ENCODE results near the gene SLC19A1.

Gene SLC19A1

DNA sequence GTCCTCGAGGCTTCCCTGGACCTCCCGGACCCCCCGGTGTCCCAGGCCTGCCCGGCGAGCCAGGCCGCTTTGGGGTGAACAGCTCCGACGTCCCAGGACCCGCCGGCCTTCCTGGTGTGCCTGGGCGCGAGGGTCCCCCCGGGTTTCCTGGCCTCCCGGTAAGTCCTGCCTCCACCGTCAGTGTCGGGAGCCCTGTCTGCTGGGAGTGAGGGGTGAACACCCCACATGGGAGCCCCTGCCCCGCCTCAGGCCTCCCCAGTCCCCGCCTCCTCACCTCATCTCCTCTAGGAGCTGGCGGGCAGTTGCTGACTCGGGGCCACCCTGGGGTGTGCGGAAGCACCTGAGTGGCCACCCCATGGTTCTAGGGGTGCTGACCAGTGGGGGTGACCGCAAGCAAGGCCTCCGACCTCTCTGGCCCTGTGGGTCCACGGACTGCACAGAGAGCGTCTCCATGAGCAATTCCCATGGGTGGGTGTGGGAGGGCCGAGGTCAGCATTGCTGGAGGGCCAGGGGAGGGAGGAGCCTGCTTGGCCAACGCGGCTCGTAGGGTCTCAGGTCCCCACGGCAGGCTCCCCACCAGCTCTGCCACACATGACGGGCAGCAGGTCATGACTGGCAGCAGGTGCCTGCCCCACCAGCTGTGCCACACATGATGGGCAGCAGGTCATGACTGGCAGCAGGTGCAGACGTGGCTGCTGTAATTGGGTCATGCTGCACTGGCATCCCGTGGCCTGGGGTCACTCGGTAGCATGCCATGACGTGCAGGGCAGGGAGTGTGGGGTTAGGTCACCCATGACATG, 61.3 kb downstream of the SLC19A1 start:
- DNase-seq (ENCODE audit: low read depth in 1 of 2, low spot score in 1 of 2), result no peak

DNA sequence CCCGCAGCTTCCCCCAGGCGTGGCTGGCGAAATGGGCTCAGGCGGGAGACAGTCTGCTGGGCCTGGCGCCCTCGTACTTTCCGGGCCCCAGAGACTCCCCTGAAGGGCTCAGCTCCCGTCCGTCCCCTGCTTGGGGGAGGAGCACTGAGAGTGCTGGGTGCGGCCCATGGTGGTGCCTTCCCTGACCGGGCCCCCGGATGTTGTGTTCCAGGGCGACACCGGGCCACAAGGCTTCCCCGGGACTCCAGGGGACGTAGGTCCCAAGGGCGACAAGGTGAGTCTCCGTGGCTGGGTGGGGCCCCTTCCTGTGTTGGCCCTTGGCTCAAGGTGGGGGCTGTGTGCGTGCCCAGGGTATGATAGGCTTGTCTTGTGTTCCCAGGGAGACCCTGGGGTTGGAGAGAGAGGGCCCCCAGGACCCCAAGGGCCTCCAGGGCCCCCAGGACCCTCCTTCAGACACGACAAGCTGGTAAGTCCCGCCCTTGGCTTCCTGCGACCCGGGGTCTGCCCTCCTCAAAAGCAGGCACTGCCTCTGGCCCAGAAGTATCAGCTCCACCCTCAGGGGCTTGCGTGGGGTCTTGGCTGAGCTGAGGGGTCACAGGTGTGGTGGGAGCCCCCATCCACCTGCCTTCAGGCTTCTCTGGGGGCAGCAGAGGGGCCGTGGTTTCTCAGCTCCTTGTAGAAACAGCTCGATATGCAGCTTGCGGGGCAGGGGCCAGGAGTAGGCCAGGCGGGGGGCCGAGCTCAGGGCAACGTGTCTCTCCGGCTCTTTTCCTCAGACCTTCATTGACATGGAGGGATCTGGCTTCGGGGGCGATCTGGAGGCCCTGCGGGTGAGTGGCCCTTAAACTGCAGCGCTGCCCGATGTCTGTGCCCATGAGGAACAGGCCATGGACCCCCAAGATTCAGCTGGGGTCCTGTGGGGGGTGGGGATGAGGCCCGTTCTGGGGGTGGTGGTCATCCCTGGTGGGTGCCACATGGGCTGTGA, 62.3 kb downstream of the SLC19A1 start:
- DNase-seq (ENCODE audit: low read depth in 1 of 2, low spot score in 1 of 2), result no peak

DNA sequence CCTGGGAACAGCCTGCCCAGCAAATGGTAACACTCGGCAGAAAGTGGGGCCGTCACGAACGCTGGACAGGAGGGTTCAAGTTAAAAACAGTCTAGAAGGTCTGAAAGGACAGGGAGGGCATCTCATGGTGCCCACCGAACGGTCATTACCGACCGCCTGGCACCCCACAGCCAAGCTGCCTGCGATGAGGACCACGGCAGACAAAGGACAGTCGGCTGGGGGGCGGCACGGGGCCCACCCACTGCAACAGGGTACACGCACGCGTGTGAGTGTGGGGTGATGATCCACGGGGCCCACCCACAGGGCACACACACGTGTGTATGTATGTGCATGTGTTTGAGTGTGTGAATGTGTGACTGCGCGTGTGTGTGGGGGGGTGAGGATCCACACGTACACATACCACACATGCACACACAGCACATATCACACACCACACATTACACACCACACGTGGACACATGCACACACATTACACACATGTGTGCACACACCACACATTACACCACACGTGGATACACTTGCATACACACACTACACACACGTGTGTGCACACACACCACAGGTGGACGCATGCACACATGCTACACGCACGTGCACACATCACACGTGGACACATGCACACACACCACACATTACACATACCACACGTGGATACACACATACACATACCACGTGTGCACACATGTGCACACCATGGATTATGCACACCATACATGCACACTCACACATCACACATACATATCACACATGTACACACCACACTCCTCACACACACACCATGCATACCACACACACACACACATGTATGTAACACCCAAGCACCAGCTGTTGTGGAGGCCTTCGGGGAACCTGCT, 63.2 kb downstream of the SLC19A1 start:
- no peak for DNase-seq (ENCODE audit: low read depth in 1 of 2, low spot score in 1 of 2)

- DNase-seq (ENCODE audit: low read depth in 1 of 2, low spot score in 1 of 2), result peak; percentile 65
Measured at GRCh38 chr21:45478115-45478801, 64.0 kb downstream of the SLC19A1 start.

GRCh38 chr21:45477176-45478114, 64.8 kb downstream of the SLC19A1 start:
- DNase-seq (ENCODE audit: low read depth in 1 of 2, low spot score in 1 of 2), result no peak

- no peak for DNase-seq (ENCODE audit: low read depth in 1 of 2, low spot score in 1 of 2)
Measured at GRCh38 chr21:45476582-45476981, 65.7 kb downstream of the SLC19A1 start.

DNA sequence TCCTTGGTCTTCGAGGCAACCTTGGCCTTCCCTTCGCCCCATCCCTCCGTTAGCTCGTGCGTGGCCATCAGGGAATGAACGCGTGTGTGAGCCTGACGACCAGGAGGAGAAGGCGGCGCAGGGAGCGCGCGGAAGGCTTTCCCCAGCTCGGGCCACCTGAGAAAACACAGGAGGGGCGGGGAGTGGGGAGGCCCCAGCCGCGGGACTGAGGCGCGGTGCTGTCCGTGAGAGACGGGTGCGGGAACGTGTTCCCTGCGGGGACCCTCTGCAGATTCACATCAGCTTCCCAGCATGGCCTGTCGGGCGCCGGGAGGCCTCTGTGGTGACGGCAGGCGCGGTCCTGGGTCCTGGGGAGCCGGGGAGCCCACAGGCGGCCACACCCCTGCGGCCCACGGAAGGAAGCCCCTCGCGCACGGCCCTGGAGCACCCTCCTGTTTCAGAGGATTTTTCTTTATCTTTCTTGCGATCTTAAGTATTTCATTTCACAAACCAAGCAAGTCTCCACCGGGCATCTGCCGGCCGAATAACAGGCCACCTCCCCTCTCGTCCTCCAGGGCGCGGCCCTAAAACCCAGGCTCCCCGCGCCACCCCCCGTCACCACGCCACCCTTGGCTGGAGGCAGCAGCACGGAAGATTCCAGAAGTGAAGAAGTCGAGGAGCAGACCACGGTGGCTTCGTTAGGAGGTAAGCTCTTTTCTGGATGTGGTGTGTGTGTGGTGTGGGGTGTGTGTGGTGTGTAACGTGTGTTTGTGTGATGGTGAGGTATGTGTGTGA, 66.3 kb downstream of the SLC19A1 start:
- DNase-seq (ENCODE audit: low read depth in 1 of 2, low spot score in 1 of 2), result no peak

- no peak for DNase-seq (ENCODE audit: low read depth in 1 of 2, low spot score in 1 of 2)
Measured at GRCh38 chr21:45475004-45475685, 67.1 kb downstream of the SLC19A1 start.

GRCh38 chr21:45474323-45474950, 67.8 kb downstream of the SLC19A1 start:
- DNase-seq (ENCODE audit: low read depth in 1 of 2, low spot score in 1 of 2), result no peak

- no peak for DNase-seq (ENCODE audit: low read depth in 1 of 2, low spot score in 1 of 2)
Measured at GRCh38 chr21:45473496-45474322, 68.5 kb downstream of the SLC19A1 start.

GRCh38 chr21:45472445-45473365, 69.5 kb downstream of the SLC19A1 start:
- no peak for DNase-seq (ENCODE audit: low read depth in 1 of 2, low spot score in 1 of 2)

DNA sequence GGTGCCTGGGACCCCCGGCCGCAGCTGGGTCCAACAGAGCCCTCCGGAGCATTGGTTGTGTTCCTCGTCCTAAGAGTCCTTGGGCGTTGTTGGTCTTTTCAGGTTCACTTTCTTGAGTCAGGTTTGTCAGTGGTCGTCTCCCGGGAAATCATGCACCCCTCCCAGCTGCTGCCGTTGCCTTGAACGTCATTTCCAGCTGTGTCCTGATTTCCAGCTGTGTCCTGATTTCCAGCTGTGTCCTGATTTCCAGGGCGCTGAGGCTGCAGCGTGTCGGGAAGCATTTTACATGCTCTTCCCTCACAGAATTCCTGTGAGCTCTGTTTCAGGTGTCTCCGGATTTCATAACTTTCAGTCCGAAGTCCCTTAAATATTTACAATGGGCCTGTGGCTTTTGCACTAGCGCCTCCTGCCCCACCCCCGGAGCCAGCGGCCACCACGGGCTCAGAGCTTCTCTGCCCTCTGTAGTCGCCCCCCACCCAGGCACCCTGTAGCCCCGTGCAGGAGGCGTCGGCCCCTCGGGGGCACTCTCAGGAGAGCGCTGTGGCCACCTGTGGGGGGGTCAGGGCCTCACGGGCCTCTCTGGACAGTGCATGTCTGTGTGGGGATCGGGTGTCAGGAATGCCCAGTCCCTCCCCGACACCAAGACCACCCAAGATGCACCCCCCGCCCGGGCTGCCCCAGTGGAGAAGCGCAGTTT, 70.6 kb downstream of the SLC19A1 start:
- no peak for DNase-seq (ENCODE audit: low read depth in 1 of 2, low spot score in 1 of 2)

DNA sequence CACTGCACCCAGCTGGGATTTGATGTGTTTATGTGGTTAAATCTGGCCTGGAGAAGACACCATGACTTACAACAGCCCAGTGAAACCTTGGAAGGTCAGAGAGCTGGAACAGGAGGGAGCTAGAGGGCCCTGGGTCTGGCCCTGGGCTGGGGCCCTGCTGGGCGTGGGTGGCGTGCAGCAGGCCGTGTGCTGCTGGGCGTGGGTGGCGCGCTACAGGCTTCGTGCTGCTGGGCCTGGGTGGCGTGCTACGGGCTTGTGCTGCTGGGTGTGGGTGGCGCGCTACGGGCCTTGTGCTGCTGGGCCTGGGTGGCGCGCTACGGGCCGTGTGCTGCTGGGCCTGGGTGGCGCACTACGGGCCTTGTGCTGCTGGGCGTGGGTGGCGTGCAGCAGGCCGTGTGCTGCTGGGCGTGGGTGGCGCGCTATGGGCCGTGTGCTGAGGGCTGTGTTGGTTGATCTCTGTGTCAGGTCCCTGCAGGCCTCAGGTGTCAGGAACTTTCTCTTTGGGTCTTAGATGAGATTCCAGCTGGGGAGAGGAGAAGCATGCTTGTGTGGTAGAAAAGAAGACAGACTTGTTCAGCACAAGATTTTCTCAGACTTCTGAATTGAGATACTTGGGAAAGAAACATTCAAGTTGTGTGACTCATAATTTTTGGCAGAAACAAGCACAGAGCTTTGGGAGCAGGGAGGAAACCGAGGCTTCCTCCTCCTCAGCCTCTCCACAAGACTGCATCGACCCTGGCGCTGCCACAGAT, 71.3 kb downstream of the SLC19A1 start:
- peak; percentile 33 to 43 for DNase-seq (ENCODE audit: low read depth in 1 of 2, low spot score in 1 of 2)

GRCh38 chr21:45470087-45470515, 72.1 kb downstream of the SLC19A1 start:
- no peak for DNase-seq (ENCODE audit: low read depth in 1 of 2, low spot score in 1 of 2)
